GM21526 (cell line): ENCODE measurements around the gene KIF26A.

Experiments
- ATAC-seq: cut with Tn5 transposase; IDR thresholded peaks from one replicate; pipeline ENCODE4 v1.9.1; 2021; ENCODE audit warnings: moderate library complexity; ENCODE audit not compliant: unreplicated experiment, low FRiP score

The KIF26A gene

DNA sequence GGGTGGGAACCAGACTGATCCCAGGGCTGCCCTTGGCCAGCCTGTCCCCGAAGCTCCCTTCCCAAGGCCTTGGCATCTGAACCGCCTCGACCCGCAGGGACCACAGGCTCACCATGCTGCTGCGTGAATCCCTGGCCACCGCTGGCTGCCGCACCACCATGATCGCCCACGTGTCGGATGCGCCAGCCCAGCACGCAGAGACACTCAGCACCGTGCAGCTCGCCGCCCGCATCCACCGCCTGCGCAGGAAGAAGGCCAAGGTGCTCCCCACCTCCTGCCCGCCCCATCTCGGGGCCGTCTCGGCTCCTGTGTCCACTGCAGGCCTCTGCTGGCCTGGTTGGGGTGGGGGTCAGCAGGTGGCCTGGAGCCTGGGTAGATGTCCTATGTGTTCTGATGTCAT is 35.7 kb downstream of the KIF26A start:
- ATAC-seq, result no peak

DNA sequence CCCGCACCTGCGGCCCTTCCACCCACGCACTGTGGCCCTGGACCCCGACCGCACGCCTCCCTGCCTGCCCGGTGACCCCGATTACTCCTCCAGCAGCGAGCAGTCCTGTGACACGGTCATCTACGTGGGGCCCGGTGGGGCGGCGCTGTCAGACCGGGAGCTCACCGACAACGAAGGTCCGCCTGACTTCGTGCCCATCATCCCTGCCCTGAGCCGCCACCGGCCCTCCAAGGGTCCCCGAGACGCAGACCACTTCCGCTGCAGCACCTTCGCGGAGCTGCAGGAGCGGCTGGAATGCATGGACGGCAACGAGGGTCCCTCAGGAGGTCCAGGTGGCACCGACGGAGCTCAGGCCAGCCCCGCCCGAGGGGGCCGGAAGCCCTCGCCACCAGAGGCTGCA is 36.7 kb downstream of the KIF26A start:
- ATAC-seq, result no peak

- no peak for ATAC-seq
Measured at GRCh38 chr14:104175811-104176210, 37.4 kb downstream of the KIF26A start.

DNA sequence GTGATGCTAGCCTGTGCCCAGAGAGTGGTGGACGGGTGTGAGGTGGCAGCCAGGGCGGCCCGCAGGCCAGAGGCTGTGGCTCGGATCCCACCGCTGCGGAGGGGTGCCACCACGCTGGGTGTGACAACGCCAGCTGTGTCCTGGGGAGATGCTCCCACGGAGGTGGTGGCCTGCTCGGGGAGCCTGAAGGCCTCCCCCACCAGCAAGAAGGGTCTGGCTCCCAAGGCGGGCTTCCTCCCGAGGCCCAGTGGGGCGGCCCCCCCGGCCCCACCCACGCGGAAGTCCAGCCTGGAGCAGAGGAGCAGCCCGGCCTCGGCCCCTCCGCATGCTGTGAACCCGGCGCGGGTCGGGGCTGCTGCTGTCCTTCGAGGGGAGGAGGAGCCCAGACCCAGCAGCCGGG is 38.2 kb downstream of the KIF26A start:
- ATAC-seq, result no peak

DNA sequence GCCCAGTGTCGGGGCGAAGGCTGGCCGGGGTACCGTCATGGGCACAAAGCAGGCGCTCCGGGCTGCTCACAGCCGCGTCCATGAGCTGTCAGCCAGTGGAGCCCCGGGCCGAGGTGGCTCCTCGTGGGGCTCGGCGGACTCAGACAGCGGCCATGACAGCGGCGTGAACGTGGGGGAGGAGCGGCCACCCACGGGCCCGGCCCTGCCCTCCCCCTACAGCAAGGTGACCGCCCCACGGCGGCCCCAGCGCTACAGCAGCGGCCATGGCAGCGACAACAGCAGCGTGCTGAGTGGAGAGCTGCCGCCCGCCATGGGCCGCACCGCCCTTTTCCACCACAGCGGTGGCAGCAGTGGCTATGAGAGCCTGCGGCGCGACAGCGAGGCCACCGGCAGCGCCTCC is 39.0 kb downstream of the KIF26A start:
- no peak for ATAC-seq

GRCh38 chr14:104178279-104178678 is 39.9 kb downstream of the KIF26A start:
- no peak for ATAC-seq

GRCh38 chr14:104179126-104179525 is 40.7 kb downstream of the KIF26A start:
- no peak for ATAC-seq

DNA sequence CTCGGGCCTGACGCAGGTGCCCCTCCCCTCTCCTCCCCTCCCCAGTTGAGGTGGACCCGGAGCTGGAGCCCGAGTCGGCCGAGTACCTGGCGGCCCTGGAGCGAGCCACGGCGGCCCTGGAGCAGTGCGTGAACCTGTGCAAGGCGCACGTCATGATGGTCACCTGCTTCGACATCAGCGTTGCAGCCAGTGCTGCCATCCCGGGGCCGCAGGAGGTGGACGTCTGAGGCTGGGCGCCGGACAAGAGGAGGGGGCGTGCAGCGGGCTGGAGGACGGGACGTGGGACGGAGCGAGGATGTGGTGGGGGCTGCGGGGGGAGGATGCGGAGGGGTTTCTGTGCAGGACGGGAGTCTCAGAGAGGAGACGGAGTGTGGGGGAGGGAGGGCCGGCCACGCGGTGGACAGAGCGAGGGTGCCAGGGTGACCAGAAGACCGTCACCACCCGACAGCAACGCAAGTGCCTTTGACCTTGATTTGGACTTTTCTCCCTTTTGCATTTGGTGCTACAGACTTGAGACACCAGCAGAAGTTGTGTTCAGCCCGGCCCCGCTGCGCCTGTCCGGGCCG is 41.3 kb downstream of the KIF26A start:
- ATAC-seq, result no peak

- ATAC-seq, result no peak
Measured at GRCh38 chr14:104180561-104181165, 42.3 kb downstream of the KIF26A start.

GRCh38 chr14:104181761-104182530 is 43.6 kb downstream of the KIF26A start:
- ATAC-seq, result no peak

DNA sequence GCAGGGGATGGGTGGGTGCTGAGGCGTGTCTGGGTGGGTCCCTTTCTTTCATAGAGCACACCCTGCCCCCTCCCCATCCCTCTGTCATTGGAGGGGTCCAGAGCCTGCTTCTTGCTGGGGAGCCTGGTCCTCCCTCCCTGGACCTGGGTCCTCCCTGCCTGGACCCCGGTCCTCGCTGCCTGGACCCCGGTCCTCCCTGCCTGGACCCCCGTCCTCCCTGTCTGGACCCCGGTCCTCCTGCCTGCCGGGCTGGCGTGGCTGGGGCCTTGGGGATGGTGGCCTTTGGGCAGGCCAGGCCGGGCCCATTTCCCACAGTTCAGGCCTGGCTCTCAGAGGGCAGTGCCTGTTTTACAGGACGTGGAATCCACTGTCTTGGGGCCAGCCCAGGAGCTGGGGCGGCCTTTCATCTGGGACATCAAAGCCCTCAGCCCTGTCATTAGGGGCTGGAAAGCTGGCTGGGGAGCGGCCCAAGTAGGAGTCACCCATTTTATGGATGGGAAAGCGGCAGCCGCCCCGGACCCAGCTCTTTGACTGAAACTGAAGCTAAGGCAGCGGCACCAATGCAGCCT is 44.6 kb downstream of the KIF26A start:
- ATAC-seq, result no peak

DNA sequence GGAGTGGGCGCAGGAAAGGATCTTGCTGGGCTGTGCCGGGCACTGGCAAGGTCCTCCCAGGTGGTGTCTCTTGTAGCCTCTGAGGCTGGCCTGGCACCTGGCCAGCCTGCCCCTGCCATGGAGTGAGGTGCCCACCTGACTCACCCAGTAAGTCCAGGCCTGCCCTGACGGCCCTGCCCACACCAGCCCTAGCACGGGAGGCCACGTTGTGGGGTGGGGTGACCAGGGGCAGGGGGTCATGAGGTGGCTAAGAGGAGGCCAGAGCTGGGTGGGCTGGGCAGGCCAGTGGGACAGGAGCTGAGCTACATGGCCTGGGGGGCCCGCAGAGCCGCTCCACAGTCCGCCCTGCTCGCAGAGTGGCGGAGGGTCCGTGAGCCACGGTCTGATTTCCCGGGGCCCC is 45.4 kb downstream of the KIF26A start:
- ATAC-seq, result no peak

- no peak for ATAC-seq
Measured at GRCh38 chr14:104184506-104184905, 46.1 kb downstream of the KIF26A start.

DNA sequence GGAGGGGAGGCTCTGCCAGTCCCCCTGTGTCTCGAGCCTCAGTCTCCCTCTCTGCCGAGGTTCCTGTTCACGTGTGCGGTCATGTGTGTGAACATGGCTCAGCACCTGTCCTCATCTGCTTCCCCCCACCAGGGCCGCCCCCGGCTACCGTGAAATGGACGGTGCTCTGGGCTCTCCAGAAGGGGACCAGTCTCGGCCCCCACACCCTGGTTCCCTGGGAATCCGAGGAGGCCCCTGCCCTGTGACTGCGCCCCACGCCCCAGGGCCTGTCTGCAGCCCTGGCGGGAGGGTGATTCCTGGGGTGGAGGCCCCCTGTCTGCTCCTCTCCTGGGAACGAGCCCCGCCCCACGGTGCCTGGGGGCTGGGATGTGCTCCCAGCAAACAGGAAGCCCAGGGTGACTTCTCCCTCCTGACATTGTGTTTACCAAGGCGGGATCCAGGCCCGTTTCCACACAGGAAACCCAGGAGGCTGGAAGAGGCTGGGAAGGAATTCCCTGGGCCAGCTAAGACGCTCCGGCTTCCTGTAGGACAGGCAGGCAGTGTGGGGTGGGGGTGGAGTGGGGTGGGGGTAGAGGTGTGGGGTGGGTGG is 46.6 kb downstream of the KIF26A start:
- ATAC-seq, result no peak

DNA sequence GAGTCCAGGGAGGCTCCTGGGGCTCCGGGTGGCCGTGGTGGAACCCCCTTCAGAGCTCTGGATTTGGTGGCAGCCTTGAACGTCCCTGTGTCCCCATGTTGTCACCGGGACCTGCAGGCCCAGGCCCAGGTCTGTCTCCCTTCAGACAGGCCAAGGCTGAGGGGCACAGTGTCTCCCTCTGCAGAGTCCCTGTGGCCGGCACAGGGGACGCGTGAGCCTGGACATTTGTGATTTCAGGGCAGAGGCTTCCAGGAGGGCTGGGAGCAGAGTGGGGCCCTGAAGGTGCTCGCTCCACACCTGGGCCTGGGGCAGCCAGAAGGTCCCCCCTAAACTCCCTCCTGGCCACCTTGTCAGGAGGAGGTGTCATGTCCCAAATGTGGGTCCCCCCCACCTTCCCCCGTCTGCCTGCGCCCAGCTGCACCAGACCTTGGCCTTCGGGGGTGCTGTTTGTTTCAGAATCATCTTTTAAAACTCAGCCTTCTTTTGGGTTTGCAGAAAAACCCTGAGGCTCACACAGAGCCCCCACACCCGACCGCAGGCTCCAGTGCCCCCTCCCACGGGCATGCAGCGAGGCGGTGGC is 47.6 kb downstream of the KIF26A start:
- ATAC-seq, result no peak

DNA sequence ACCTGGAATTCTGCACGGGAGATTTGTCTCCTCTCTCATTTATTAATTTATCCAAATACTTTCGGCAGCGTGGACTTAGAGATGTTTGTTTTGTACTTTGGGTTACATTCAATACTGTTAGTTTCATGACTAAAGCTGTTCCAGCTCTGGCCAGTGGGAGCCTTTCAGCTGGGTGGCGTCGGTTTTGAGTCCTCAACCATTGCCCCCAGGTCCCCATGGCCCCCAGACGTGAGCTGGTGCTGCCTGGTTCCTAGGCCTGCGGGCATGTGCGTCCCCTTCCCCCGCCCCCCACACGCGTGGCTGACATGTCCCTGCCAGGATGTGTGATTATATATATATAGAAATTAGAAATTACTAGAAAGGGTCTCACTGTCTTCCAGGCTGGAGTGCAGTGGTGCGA is 48.2 kb downstream of the KIF26A start:
- no peak for ATAC-seq

DNA sequence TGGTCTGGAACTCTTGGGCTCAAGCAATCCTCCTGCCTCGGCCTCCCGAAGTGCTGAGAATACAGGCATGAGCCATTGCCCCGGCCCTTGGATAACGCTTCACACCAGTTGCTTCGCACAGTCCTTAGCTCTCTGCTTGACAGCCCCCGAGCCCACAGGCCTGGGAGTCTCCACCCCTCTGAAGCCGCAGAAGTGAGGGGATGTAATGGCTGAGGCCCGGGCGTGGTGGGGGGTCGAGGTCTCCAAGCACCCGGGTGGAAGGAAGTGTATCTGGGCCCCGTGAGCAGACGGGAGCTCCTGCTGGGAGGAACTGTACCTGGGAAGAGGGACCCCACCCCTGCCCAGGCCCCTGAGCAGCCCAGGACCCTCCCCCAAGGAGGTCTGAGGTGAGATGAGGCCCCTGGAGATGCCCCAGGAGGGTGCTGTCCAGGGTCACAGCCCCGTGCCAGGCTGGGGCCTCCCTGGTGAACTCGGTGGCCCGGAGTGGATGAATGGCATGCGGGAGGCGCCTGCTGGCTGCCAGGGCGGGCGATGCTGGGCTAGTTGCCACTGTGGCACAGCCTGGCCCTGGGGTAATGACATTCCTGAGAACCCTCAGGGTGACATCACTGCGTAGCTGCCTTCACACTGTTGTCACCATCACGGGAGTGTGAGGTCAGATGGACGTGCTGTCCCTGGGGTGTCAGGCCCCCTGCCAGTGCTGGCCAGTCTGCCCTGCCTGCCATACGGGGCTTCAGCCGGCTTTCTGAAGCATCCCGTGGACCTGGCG is 48.9 kb downstream of the KIF26A start:
- no peak for ATAC-seq

DNA sequence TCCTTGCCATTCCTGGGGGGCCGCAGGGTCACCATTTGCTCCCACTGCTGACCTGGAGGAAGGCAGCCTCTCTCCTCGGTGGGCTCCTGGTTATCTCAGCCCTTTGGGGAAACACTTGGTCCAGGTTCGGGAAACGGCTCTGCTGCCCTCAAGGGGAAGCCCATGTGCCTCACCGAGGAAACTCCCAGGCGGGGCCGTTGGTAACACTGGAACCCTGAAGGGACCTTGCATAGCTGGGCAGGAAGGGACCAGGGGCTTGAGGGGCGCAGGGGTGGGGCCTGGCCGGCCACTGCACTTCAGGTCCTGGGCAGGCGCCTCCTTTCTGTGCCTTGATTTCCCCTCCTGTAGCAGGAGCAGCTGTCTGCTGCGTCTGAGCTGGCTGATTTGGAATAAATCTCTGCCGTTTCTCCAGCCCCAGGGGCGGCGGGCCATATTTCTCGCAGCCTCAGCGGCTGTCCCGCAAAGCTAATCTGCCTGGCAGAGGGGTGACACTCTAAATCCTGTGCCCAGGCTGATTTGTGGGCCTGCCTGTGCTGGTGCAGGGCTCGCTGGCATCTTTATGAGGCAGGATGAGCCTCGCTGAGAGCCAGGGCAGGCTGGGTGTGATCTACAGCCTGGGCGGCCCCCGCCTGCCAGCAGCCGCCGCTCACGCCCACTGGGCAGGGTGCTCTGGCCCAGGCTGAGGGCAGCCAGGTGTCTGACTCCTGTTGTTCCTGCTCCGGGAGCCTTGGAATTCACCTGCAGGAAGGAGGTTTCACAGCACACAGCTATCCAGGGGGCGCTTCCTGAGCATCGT is 49.7 kb downstream of the KIF26A start:
- no peak for ATAC-seq

DNA sequence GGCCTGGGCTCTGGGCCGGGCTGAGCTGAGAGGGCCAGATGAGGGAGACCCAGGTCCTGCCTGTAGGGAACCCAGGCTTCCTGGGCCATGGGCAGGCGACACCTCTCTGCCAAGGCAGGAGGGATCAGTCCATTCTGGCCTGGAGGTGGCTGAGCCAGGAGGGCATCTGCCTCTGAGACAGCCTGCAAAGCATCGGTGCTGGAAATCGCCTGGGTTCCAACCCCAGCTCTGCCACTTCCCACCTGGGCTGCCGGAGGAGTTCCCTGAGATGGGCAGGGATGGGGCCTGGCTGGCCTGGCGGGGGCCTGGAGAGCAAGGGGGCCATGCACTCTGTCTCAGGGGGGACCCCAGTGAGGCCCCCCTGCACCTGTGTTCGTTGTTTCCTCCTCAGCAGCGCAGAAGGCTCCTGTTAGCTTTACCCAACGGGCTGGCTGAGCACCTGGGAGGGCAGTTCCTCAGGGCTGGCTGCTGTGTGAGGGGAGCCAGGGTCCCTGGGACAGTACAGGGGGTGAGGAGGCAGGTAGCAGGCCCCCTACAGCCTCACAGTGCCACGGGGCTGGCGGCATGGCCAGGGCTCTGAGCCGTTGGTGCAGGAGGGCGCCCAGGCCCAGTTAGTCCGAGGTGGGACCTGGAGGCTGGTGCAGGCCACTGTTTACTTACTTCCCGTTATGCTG is 50.5 kb downstream of the KIF26A start:
- no peak for ATAC-seq
